ENCODE measurements around the gene EHMT2.

The EHMT2 gene

DNA sequence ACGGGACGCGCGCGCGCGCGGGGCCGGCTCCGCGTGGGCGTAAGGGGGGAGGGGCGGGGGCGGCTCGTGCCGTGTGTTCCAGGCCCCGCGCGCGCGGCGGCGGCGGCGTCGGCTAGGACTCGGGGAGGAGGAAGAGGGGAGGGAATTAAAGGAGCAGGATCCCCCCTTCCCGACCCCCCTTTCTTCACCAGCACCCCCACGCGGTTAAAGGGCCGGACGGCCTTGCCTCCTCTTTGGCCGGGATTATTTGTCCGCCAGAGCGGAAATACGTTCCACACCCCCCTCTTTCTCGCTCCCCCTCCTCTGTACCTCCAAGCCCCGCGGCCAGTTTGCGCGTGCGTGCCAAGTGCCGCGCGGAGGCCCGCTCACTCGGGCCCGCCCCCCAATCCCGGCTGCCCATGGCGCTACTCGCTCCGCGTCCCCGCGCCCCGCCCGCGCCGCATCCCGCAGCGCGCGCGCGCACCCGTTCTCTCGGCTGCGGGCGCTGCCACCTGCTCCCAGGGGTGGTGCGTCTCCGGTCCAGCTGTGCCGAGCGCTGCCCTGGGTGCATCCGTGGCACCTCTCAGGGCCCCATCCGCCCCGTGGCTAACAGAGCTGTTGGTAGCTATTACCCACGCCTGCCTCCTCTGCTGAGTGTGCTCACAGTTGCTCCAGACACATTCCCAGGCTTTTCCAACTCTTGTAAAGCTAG lies 4.6 kb upstream of the EHMT2 start, which contains the start of gene ZBTB12 (continued):
- TF ChIP-seq ZNF211 (tag by site-specific recombination; IDR thresholded peaks at IDR 0.05; ENCODE audit: low read depth), result no peak
- TF ChIP-seq ZNF146 (tag by site-specific recombination; IDR thresholded peaks at IDR 0.05), result no peak
- TF ChIP-seq ZFP41 (tag by site-specific recombination; IDR thresholded peaks at IDR 0.05; ENCODE audit: borderline replicate concordance), result no peak
- peak; percentile 59 for TF ChIP-seq SP7 (tag by site-specific recombination; IDR thresholded peaks at IDR 0.05)
- TF ChIP-seq, protein P1, sequence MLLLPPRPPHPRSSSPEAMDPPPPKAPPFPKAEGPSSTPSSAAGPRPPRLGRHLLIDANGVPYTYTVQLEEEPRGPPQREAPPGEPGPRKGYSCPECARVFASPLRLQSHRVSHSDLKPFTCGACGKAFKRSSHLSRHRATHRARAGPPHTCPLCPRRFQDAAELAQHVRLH (tag by site-specific recombination; IDR thresholded peaks at IDR 0.05), result no peak
- TF ChIP-seq, protein P2, sequence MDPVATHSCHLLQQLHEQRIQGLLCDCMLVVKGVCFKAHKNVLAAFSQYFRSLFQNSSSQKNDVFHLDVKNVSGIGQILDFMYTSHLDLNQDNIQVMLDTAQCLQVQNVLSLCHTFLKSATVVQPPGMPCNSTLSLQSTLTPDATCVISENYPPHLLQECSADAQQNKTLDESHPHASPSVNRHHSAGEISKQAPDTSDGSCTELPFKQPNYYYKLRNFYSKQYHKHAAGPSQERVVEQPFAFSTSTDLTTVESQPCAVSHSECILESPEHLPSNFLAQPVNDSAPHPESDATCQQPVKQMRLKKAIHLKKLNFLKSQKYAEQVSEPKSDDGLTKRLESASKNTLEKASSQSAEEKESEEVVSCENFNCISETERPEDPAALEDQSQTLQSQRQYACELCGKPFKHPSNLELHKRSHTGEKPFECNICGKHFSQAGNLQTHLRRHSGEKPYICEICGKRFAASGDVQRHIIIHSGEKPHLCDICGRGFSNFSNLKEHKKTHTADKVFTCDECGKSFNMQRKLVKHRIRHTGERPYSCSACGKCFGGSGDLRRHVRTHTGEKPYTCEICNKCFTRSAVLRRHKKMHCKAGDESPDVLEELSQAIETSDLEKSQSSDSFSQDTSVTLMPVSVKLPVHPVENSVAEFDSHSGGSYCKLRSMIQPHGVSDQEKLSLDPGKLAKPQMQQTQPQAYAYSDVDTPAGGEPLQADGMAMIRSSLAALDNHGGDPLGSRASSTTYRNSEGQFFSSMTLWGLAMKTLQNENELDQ (tag by site-specific recombination; IDR thresholded peaks at IDR 0.05; ENCODE audit: low read depth), result no peak
- peak; percentile 81 for TF ChIP-seq ZNF76 (tag by site-specific recombination; IDR thresholded peaks at IDR 0.05; ENCODE audit: borderline replicate concordance, low read depth)
- TF ChIP-seq ZNF174 (tag by site-specific recombination; IDR thresholded peaks at IDR 0.05), result no peak
- no peak for TF ChIP-seq ZNF133 (tag by site-specific recombination; IDR thresholded peaks at IDR 0.05)
- TF ChIP-seq YY2 (tag by site-specific recombination; IDR thresholded peaks at IDR 0.05), result no peak
- TF ChIP-seq REPIN1 (tag by site-specific recombination; IDR thresholded peaks at IDR 0.05; ENCODE audit: low read depth), result no peak
- TF ChIP-seq ZNF560 (tag by site-specific recombination; IDR thresholded peaks at IDR 0.05; ENCODE audit: borderline replicate concordance), result no peak
- TF ChIP-seq, protein P3, sequence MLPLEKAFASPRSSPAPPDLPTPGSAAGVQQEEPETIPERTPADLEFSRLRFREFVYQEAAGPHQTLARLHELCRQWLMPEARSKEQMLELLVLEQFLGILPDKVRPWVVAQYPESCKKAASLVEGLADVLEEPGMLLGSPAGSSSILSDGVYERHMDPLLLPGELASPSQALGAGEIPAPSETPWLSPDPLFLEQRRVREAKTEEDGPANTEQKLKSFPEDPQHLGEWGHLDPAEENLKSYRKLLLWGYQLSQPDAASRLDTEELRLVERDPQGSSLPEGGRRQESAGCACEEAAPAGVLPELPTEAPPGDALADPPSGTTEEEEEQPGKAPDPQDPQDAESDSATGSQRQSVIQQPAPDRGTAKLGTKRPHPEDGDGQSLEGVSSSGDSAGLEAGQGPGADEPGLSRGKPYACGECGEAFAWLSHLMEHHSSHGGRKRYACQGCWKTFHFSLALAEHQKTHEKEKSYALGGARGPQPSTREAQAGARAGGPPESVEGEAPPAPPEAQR (tag by site-specific recombination; IDR thresholded peaks at IDR 0.05), result no peak
- TF ChIP-seq, protein P4, sequence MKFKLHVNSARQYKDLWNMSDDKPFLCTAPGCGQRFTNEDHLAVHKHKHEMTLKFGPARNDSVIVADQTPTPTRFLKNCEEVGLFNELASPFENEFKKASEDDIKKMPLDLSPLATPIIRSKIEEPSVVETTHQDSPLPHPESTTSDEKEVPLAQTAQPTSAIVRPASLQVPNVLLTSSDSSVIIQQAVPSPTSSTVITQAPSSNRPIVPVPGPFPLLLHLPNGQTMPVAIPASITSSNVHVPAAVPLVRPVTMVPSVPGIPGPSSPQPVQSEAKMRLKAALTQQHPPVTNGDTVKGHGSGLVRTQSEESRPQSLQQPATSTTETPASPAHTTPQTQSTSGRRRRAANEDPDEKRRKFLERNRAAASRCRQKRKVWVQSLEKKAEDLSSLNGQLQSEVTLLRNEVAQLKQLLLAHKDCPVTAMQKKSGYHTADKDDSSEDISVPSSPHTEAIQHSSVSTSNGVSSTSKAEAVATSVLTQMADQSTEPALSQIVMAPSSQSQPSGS (tag by site-specific recombination; IDR thresholded peaks at IDR 0.05; ENCODE audit: low read depth), result no peak
- TF ChIP-seq ZNF274 (IDR thresholded peaks at IDR 0.05; ENCODE audit: low read length), result no peak
- TF ChIP-seq ZNF274 (tag by site-specific recombination; IDR thresholded peaks at IDR 0.05; ENCODE audit: borderline replicate concordance), result no peak
- no peak for TF ChIP-seq ZNF19 (tag by site-specific recombination; IDR thresholded peaks at IDR 0.05; ENCODE audit: low read depth)
- TF ChIP-seq ZNF202 (tag by site-specific recombination; IDR thresholded peaks at IDR 0.05; ENCODE audit: borderline replicate concordance), result no peak
- TF ChIP-seq ZNF776 (tag by site-specific recombination; IDR thresholded peaks at IDR 0.05; ENCODE audit: borderline replicate concordance), result no peak
- TF ChIP-seq, protein P5, sequence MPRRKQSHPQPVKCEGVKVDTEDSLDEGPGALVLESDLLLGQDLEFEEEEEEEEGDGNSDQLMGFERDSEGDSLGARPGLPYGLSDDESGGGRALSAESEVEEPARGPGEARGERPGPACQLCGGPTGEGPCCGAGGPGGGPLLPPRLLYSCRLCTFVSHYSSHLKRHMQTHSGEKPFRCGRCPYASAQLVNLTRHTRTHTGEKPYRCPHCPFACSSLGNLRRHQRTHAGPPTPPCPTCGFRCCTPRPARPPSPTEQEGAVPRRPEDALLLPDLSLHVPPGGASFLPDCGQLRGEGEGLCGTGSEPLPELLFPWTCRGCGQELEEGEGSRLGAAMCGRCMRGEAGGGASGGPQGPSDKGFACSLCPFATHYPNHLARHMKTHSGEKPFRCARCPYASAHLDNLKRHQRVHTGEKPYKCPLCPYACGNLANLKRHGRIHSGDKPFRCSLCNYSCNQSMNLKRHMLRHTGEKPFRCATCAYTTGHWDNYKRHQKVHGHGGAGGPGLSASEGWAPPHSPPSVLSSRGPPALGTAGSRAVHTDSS (tag by site-specific recombination; IDR thresholded peaks at IDR 0.05), result peak; percentile 22; the same call in 1 of the 2 replicates
- TF ChIP-seq ZNF529 (tag by site-specific recombination; IDR thresholded peaks at IDR 0.05; ENCODE audit: insufficient replicate concordance), result no peak
- no peak; the same call in 1 of the 2 replicates for TF ChIP-seq MZF1 (tag by site-specific recombination; IDR thresholded peaks at IDR 0.05; ENCODE audit: borderline replicate concordance)
- no peak for TF ChIP-seq MEIS1 (CRISPR knock-in tag; IDR thresholded peaks at IDR 0.05; ENCODE audit: borderline replicate concordance)
- no peak for TF ChIP-seq KLF1 (tag by site-specific recombination; IDR thresholded peaks at IDR 0.05)
- TF ChIP-seq, protein P6, sequence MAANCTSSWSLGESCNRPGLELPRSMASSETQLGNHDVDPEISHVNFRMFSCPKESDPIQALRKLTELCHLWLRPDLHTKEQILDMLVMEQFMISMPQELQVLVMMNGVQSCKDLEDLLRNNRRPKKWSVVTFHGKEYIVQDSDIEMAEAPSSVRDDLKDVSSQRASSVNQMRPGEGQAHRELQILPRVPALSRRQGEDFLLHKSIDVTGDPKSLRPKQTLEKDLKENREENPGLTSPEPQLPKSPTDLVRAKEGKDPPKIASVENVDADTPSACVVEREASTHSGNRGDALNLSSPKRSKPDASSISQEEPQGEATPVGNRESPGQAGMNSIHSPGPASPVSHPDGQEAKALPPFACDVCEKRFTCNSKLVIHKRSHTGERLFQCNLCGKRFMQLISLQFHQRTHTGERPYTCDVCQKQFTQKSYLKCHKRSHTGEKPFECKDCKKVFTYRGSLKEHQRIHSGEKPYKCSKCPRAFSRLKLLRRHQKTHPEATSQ (tag by site-specific recombination; IDR thresholded peaks at IDR 0.05), result no peak
- TF ChIP-seq ZFP69B (tag by site-specific recombination; IDR thresholded peaks at IDR 0.05), result no peak
- no peak for TF ChIP-seq ZNF530 (tag by site-specific recombination; IDR thresholded peaks at IDR 0.05; ENCODE audit: low read depth)
- TF ChIP-seq RBAK (tag by site-specific recombination; IDR thresholded peaks at IDR 0.05), result no peak
- TF ChIP-seq ZNF2 (tag by site-specific recombination; IDR thresholded peaks at IDR 0.05), result no peak
- no peak for TF ChIP-seq ZNF555 (tag by site-specific recombination; conservative IDR thresholded peaks at IDR 0.05)
- TF ChIP-seq ZNF324 (tag by site-specific recombination; IDR thresholded peaks at IDR 0.05), result peak; percentile 69; the same call in 1 of the 2 replicates
- TF ChIP-seq ZEB2 (tag by site-specific recombination; IDR thresholded peaks at IDR 0.05), result peak; percentile 56; the same call in 1 of the 2 replicates
